ENCODE measurements around the gene NAA60.
A peak's percentile ranks its signal among the peaks of the same experiment; 100 is the strongest.

NAA60 gene

DNA sequence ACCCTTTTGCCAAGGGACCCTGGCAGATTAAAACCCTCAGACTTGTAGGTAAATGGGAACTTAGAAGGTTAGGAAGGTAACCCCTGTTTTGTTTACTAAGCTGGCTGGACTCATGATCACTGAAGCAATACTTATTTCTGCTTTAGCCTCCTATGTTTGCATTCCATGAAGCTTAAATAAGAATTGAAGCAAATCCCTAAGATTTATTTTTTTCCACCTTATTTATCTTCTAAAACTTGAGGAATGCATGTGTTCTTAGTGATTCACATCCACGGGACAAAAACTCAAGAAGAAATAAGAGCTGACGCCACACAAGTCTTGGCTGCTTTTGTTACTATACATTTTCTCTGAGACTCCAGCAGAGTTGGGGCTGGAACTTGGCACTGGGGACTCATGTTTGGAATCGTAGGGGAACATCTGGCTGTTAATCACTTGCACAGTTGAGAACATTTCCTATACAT lies 92.8 kb downstream of the NAA60 start:
- FAIRE-seq (peak; percentile 42), DNase-seq (ENCODE audit: insufficient read length, low spot score) (no peak)
